HG02852 (cell line): Measurements from ENCODE around the gene AKR1D1.
A peak's percentile ranks its signal among the peaks of the same experiment; 100 is the strongest.
"Not testable (repeated sequence)": the region's sequence is repeated elsewhere in the genome, so short reads cannot be mapped to it uniquely, and the experiment has no call there.

Source experiments
- ATAC-seq: cut with Tn5 transposase; IDR thresholded peaks from one replicate; pipeline ENCODE4 v1.9.1; 2021; ENCODE audit warnings: mild to moderate bottlenecking, moderate library complexity; ENCODE audit not compliant: unreplicated experiment

The AKR1D1 gene

GRCh38 chr7:138116892-138117291 is 40.6 kb downstream of the AKR1D1 start:
- no peak for ATAC-seq

GRCh38 chr7:138120140-138120827 is 44.0 kb downstream of the AKR1D1 start:
- no peak for ATAC-seq

- no peak for ATAC-seq
Observed at GRCh38 chr7:138122162-138122561, 45.9 kb downstream of the AKR1D1 start.

GRCh38 chr7:138125119-138125518 is 48.9 kb downstream of the AKR1D1 start:
- no peak for ATAC-seq

GRCh38 chr7:138125598-138126111 is 49.4 kb downstream of the AKR1D1 start:
- peak; percentile 86 for ATAC-seq

GRCh38 chr7:138126928-138127327 is 50.7 kb downstream of the AKR1D1 start:
- no peak for ATAC-seq

GRCh38 chr7:138127996-138128395 is 51.7 kb downstream of the AKR1D1 start:
- no peak for ATAC-seq

- ATAC-seq = no peak
Observed at GRCh38 chr7:138129551-138130165, 53.4 kb downstream of the AKR1D1 start.

GRCh38 chr7:138137423-138138171 is 61.3 kb downstream of the AKR1D1 start:
- peak; percentile 81 for ATAC-seq

GRCh38 chr7:138138244-138138643 is 62.0 kb downstream of the AKR1D1 start:
- ATAC-seq = peak; percentile 9

GRCh38 chr7:138142583-138143201 is 66.4 kb downstream of the AKR1D1 start:
- ATAC-seq = no peak

- no peak for ATAC-seq
Observed at GRCh38 chr7:138144958-138145357, 68.7 kb downstream of the AKR1D1 start.

GRCh38 chr7:138146221-138146620 is 70.0 kb downstream of the AKR1D1 start:
- ATAC-seq = not testable (repeated sequence)

GRCh38 chr7:138146757-138147734 is 70.8 kb downstream of the AKR1D1 start:
- ATAC-seq = not testable (repeated sequence)

- ATAC-seq = no peak
Observed at GRCh38 chr7:138151731-138152577, 75.7 kb downstream of the AKR1D1 start.

- no peak for ATAC-seq
Observed at GRCh38 chr7:138154661-138155060, 78.4 kb downstream of the AKR1D1 start.

- no peak for ATAC-seq
Observed at GRCh38 chr7:138157702-138158101, 81.4 kb downstream of the AKR1D1 start.

- no peak for ATAC-seq
Observed at GRCh38 chr7:138158739-138159528, 82.7 kb downstream of the AKR1D1 start.
